Astrocyte of the spinal cord (primary cell): ENCODE data around the gene CELF6.

Source experiments
- DNase-seq: peaks from one replicate; pipeline ENCODE4 v3.0.0; 2011; ENCODE audit warnings: low read depth, low spot score
- H3K4me3 ChIP-seq: 2 replicates; pipeline ENCODE4 v1.5.1; 2011; ENCODE audit warnings: low read depth, mild to moderate bottlenecking, low read length, moderate library complexity
- CTCF ChIP-seq: IDR thresholded peaks from 2 replicates; pipeline ENCODE4 v1.5.1; 2012; ENCODE audit warnings: low read depth, mild to moderate bottlenecking, low read length, inconsistent platforms
- in situ Hi-C: cut with HindIII; loops from 2 replicates; pipeline ENCODE4 v1.10.0; 2017; ENCODE audit warnings: low sequenced_read_pairs

The CELF6 gene

GRCh38 chr15:72235298-72235697, 84.7 kb downstream of the CELF6 start:
- in situ Hi-C loops = no loop called here
- TF ChIP-seq CTCF = no peak
- no peak overlapping the region for H3K4me3 ChIP-seq
- no peak for DNase-seq
